Hematopoietic multipotent progenitor cell treated with erythropoietin and hydrocortisone succinate and interleukin-3 and kit ligand, for 15 days (in vitro differentiated cells): Measurements from ENCODE around the gene NTN1.
"Not testable (repeated sequence)": the region's sequence is repeated elsewhere in the genome, so short reads cannot be mapped to it uniquely, and the experiment has no call there.

Source experiments
- DNase-seq: peaks from one replicate; pipeline ENCODE4 v3.0.0-alpha.2; 2015; ENCODE audit warnings: low spot score

Gene NTN1

GRCh38 chr17:9021158-9021991 is at the start of gene NTN1:
Gene NTN1 (plus strand): TSS chr17:9021510. CDS start chr17:9022374, 864 bp downstream.
- DNase-seq, result no peak

GRCh38 chr17:8975091-8975725 is 46.1 kb upstream of the NTN1 start:
- DNase-seq, result no peak

- DNase-seq, result no peak
Observed at GRCh38 chr17:8976638-8977037, 44.7 kb upstream of the NTN1 start.

GRCh38 chr17:8979715-8980114 is 41.6 kb upstream of the NTN1 start:
- DNase-seq, result no peak

- DNase-seq, result no peak
Observed at GRCh38 chr17:8981443-8981842, 39.9 kb upstream of the NTN1 start.

- not testable (repeated sequence) for DNase-seq
Observed at GRCh38 chr17:8984225-8984624, 37.1 kb upstream of the NTN1 start.

- no peak for DNase-seq
Observed at GRCh38 chr17:8985054-8985701, 36.1 kb upstream of the NTN1 start.

GRCh38 chr17:8986295-8986694 is 35.0 kb upstream of the NTN1 start:
- DNase-seq, result no peak

- DNase-seq, result not testable (repeated sequence)
Observed at GRCh38 chr17:8988263-8988935, 32.9 kb upstream of the NTN1 start.

GRCh38 chr17:8991514-8992285 is 29.6 kb upstream of the NTN1 start:
- DNase-seq, result peak; percentile 43

- DNase-seq, result peak; percentile 6
Observed at GRCh38 chr17:8994319-8994718, 27.0 kb upstream of the NTN1 start.

- DNase-seq, result no peak
Observed at GRCh38 chr17:8995711-8996110, 25.6 kb upstream of the NTN1 start.

- DNase-seq, result peak; percentile 52
Observed at GRCh38 chr17:8997994-8998628, 23.2 kb upstream of the NTN1 start.

GRCh38 chr17:9001559-9001958 is 19.8 kb upstream of the NTN1 start:
- DNase-seq, result no peak

GRCh38 chr17:9002227-9002605 is 19.1 kb upstream of the NTN1 start:
- no peak for DNase-seq

GRCh38 chr17:9002606-9003354 is 18.5 kb upstream of the NTN1 start:
- no peak for DNase-seq

- DNase-seq, result no peak
Observed at GRCh38 chr17:9003355-9004131, 17.8 kb upstream of the NTN1 start.

GRCh38 chr17:9004132-9004960 is 17.0 kb upstream of the NTN1 start:
- no peak for DNase-seq

- DNase-seq, result no peak
Observed at GRCh38 chr17:9004961-9005285, 16.4 kb upstream of the NTN1 start.
